Measurements from ENCODE around the gene KCNQ1.

DNA sequence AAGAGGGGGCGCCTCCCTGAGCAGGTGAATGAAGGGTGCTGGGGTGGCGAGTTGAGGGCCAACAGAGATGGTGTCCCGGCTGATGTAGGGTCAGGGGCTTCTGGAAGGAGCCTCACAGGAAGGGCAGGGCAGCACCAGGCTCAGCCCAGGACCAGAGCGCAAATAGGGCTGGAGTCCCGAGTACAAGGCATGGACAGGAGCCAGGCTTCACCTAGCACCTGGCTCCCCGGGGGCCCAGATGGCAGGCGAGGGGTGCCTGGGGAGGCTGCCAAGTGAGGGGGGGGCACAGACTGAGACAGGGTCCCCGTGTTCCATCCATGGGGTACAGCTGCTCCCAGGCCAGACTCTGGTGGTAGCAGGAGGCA, 105.8 kb downstream of the KCNQ1 start:
- no peak for TF ChIP-seq POLR2AphosphoS5 (IDR thresholded peaks at IDR 0.05; ENCODE audit: low read depth, low read length)
- no peak for TF ChIP-seq POLR2A (IDR thresholded peaks at IDR 0.05; ENCODE audit: low read depth, low read length)

Data from GM12891 (cell line).